ENCODE measurements around the gene FAM184A. TPM values are rescaled to one million over a fixed set of nuclear protein-coding genes. Genes with fewer than 3 reads are reported as not detected.

The FAM184A gene
- total and polyA plus RNA-seq, 2 of the 13 experiments (the other 11 are each of a cell fraction or from before 2014, with no cell fraction given): 7.0 to 18.0 TPM

DNA sequence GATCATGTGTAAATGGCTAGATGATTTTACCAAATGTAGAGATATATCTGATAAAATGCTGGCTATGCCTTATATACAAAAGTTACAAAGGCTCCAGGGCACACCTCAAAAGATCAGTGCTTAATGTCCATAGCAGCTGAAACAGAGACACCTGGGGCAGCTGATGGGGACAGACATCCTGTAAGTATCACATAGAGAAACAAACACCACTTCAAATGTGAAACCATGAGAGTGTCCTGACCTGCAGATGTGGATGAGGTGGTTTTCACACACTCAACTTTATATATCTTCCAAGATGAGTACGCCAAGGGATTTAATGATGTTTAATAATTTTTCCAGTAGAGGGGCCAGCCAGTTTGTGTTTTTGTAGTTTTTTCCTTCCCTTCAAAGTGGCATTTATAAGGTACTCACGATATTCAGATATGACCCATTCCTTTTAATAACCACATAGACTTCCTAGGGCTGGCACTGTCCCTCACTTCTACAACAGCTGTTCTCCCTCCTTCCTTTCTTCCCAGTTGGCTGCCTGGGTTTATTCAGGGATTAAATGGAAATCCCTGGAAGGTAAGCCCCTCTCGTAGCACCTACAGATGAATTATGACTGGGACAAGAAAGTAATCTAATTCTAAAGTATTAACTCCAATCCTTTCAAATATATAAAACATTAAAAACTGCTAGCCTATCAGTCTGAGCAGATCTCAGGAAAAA, 93.2 kb downstream of the FAM184A start (continued):
- TF ChIP-seq, protein P1, sequence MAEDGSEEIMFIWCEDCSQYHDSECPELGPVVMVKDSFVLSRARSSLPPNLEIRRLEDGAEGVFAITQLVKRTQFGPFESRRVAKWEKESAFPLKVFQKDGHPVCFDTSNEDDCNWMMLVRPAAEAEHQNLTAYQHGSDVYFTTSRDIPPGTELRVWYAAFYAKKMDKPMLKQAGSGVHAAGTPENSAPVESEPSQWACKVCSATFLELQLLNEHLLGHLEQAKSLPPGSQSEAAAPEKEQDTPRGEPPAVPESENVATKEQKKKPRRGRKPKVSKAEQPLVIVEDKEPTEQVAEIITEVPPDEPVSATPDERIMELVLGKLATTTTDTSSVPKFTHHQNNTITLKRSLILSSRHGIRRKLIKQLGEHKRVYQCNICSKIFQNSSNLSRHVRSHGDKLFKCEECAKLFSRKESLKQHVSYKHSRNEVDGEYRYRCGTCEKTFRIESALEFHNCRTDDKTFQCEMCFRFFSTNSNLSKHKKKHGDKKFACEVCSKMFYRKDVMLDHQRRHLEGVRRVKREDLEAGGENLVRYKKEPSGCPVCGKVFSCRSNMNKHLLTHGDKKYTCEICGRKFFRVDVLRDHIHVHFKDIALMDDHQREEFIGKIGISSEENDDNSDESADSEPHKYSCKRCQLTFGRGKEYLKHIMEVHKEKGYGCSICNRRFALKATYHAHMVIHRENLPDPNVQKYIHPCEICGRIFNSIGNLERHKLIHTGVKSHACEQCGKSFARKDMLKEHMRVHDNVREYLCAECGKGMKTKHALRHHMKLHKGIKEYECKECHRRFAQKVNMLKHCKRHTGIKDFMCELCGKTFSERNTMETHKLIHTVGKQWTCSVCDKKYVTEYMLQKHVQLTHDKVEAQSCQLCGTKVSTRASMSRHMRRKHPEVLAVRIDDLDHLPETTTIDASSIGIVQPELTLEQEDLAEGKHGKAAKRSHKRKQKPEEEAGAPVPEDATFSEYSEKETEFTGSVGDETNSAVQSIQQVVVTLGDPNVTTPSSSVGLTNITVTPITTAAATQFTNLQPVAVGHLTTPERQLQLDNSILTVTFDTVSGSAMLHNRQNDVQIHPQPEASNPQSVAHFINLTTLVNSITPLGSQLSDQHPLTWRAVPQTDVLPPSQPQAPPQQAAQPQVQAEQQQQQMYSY (CRISPR knock-in tag; IDR thresholded peaks at IDR 0.05): no peak
- TF ChIP-seq NFE2L1 (CRISPR knock-in tag; IDR thresholded peaks at IDR 0.05; ENCODE audit: borderline replicate concordance): no peak

DNA sequence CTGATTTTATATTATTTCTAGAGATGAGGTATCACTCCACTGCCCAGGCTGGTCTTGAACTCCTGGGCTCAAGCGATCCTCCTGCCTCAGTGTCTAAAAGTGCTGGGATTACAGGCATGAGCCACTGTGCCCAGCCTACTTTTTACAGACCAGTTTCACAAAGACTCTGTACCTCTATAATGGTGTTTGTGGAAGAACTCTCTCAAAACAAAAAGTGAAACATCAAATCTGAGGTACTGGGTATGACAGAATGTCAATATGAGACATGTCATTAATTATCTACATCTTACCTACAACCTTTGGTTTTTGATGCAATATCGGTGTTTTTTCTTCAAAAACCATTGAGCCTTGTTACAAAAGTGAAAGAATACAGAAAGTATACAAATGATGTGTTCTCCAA, 94.1 kb downstream of the FAM184A start:
- H3K9me3 ChIP-seq (ENCODE audit: low read length): no peaks in the 10 kb centered on the region
- H3K36me3 ChIP-seq (replicated peaks in 1 of 2; ENCODE audit: control insufficient read depth in 1 of 2, insufficient read depth in 2 of 2, low read length in 2 of 2): no peaks in the 10 kb centered on the region
- no peak overlapping the region for H2AFZ ChIP-seq (ENCODE audit: low read length)
- ATAC-seq (no peak), DNase-seq (ENCODE audit: low spot score) (no peak), FAIRE-seq (no peak)
- ChIA-PET CTCF (ENCODE audit: low intra/inter-chr PET ratio, low total read pairs) (no interaction called here), POLR2A (no interaction called here)
- H4K20me1 ChIP-seq (ENCODE audit: insufficient read depth, low read length): no peaks in the 10 kb centered on the region
- intact Hi-C loops (cut with micrococcal nuclease; ENCODE audit: unreplicated experiment) (no loop called here), in situ Hi-C loops (cut with HindIII; ENCODE audit: extremely low pct_ligation_motif_present, low pct_unique_long_range_greater_than_20kb) (no loop called here)
- no peak overlapping the region for H3K27ac ChIP-seq (ENCODE audit: extremely low read length, insufficient read depth, low read length)
- 95% methylated on average over 2 of the region's 2 CpGs for WGBS (ENCODE audit: low lambda C conversion rate)
- H3K79me2 ChIP-seq (ENCODE audit: insufficient read depth, low read length): no peaks in the 10 kb centered on the region
- H3K4me3 ChIP-seq (replicated peaks in 1 of 3; ENCODE audit: insufficient read depth in 1 of 3, low read depth in 2 of 3, low read length in 3 of 3): no peak overlapping the region
- no peak overlapping the region for H3K9ac ChIP-seq (ENCODE audit: insufficient read depth, low read depth, low read length)
- no TSS peak for BruUV-seq (replicated peaks)
- no peaks in the 10 kb centered on the region for H3K27me3 ChIP-seq (ENCODE audit: control insufficient read depth in 1 of 2, insufficient read depth in 2 of 2, low read length in 2 of 2)
- H3K4me2 ChIP-seq (ENCODE audit: low read depth, low read length): no peak overlapping the region
- no peak for TF ChIP-seq ZNF878 (CRISPR knock-in tag; IDR thresholded peaks at IDR 0.05)
- H3K4me1 ChIP-seq (ENCODE audit: insufficient read depth, low read length): no peaks in the 10 kb centered on the region
